ENCODE measurements around the gene C6orf141. TPM values are rescaled to one million over a fixed set of nuclear protein-coding genes. Genes with fewer than 3 reads are reported as not detected.
"Not testable (repeated sequence)": the region's sequence is repeated elsewhere in the genome, so short reads cannot be mapped to it uniquely, and the experiment has no call there.

C6orf141 gene
- total and polyA plus RNA-seq, 7 experiments from 2014 or later, result 0.29 TPM; not detected in 6

DNA sequence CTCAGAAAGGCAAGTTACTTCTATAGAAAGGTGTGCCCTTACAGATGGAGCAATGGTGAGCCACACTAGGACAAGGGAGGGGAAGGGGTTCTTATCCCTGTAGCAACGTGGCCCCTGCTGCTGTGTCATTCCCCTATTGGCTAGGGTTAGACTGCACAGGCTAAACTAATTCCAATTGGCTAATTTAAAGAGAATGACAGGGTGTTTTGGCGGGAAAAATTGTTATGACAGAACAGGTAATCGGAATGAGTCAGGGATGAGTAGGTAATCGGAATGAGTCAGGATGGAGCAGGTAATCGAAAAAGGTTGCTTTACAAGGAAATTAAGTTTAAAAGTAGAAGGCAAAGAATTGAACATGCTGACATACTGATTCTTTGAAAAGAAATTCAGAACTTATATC lies 36.8 kb downstream of the C6orf141 start:
- H3K4me1 Mint-ChIP-seq; H3K27ac ChIP-seq (ENCODE audit: low read depth, low read length); DNase-seq; H3K4me1 ChIP-seq (ENCODE audit: control insufficient read depth in 2 of 2, insufficient read depth in 2 of 2, low read length in 2 of 2); H3K36me3 ChIP-seq (ENCODE audit: control insufficient read depth in 2 of 3, insufficient read depth in 3 of 3, low read length in 3 of 3); H3K4me3 ChIP-seq (ENCODE audit: low read length); POLR2A ChIA-PET; intact Hi-C loops (cut with micrococcal nuclease); H3K4me3 Mint-ChIP-seq; H3K27me3 ChIP-seq (ENCODE audit: control insufficient read depth in 2 of 2, insufficient read depth in 2 of 2, low read length in 2 of 2); CTCF ChIA-PET; H3K9me3 Mint-ChIP-seq; ATAC-seq; H3K36me3 Mint-ChIP-seq; H3K27ac Mint-ChIP-seq; H3K9me3 ChIP-seq (ENCODE audit: control insufficient read depth in 2 of 3, low read length in 3 of 3): not testable (repeated sequence)
- peaks cover 0 to 10% (median 5%) of the 10 kb centered on the region in 5 donors for H3K27me3 Mint-ChIP-seq

Other genes starting within 250 kb of the C6orf141 start
- 10 to 100 TPM in 3 of 5 experiments, 1 to 10 TPM in 2; 6.5 to 15.4 (median 12.5) TPM for gene MMUT, start 87.4 kb upstream of the C6orf141 start, total RNA-seq
- gene MMUT, start 87.4 kb upstream of the C6orf141 start, polyA plus RNA-seq, result 10 to 100 TPM in 1 of 2 donors, 1 to 10 TPM in 1; 10.0 to 12.4 TPM
- gene CENPQ, start 87.3 kb upstream of the C6orf141 start, total RNA-seq, result 10 to 100 TPM in 1 of 5 experiments, 1 to 10 TPM in 4; 1.2 to 11.4 (median 5.0) TPM
- gene CENPQ, start 87.3 kb upstream of the C6orf141 start, polyA plus RNA-seq, result 1 to 10 TPM; 2.7 to 3.3 TPM
- gene GLYATL3, start 50.7 kb upstream of the C6orf141 start, total RNA-seq, result not detected
- not detected for gene GLYATL3, start 50.7 kb upstream of the C6orf141 start, polyA plus RNA-seq
- not detected for gene RHAG, start 86.2 kb downstream of the C6orf141 start, total RNA-seq
- gene RHAG, start 86.2 kb downstream of the C6orf141 start, polyA plus RNA-seq, result not detected
- not detected for gene CRISP2, start 162.9 kb downstream of the C6orf141 start, total RNA-seq
- not detected for gene CRISP2, start 162.9 kb downstream of the C6orf141 start, polyA plus RNA-seq
- gene CRISP3, start 193.7 kb downstream of the C6orf141 start, total RNA-seq, result not detected
- gene CRISP3, start 193.7 kb downstream of the C6orf141 start, polyA plus RNA-seq, result not detected
- gene PGK2, start 236.6 kb downstream of the C6orf141 start, total RNA-seq, result not detected
- gene PGK2, start 236.6 kb downstream of the C6orf141 start, polyA plus RNA-seq, result not detected

All from naive thymus-derived CD4-positive, alpha-beta T cell (primary cell).